HUES6 (cell line): Measurements from ENCODE around the gene FOXO6.
A peak's percentile ranks its signal among the peaks of the same experiment; 100 is the strongest.
"Not testable (repeated sequence)": the region's sequence is repeated elsewhere in the genome, so short reads cannot be mapped to it uniquely, and the experiment has no call there.

Experiments
- H3K27ac ChIP-seq: 2 replicates; pipeline ENCODE4 v1.7.0; 2013; ENCODE audit warnings: low read depth, mild to moderate bottlenecking, low read length, inconsistent platforms
- H3K27me3 ChIP-seq: 2 replicates; pipeline ENCODE4 v1.6.1; 2013; ENCODE audit warnings: low read length; ENCODE audit not compliant: control insufficient read depth, insufficient read depth
- H3K36me3 ChIP-seq: 2 replicates; pipeline ENCODE4 v1.6.1; 2013; ENCODE audit warnings: low read length; ENCODE audit not compliant: control insufficient read depth, insufficient read depth
- H3K4me1 ChIP-seq: 2 replicates; pipeline ENCODE4 v1.6.1; 2013; ENCODE audit warnings: low read length; ENCODE audit not compliant: control insufficient read depth, insufficient read depth
- H3K4me3 ChIP-seq: 2 replicates; pipeline ENCODE4 v1.5.1; 2013; ENCODE audit warnings: low read depth, low read length
- H3K9ac ChIP-seq: one replicate; pipeline ENCODE4 v1.6.1; 2013; ENCODE audit warnings: mild to moderate bottlenecking, low read length
- H3K9me3 ChIP-seq: 2 replicates; pipeline ENCODE4 v1.6.1; 2013; ENCODE audit warnings: low read depth, low read length; ENCODE audit not compliant: control insufficient read depth, insufficient read depth

FOXO6 gene

DNA sequence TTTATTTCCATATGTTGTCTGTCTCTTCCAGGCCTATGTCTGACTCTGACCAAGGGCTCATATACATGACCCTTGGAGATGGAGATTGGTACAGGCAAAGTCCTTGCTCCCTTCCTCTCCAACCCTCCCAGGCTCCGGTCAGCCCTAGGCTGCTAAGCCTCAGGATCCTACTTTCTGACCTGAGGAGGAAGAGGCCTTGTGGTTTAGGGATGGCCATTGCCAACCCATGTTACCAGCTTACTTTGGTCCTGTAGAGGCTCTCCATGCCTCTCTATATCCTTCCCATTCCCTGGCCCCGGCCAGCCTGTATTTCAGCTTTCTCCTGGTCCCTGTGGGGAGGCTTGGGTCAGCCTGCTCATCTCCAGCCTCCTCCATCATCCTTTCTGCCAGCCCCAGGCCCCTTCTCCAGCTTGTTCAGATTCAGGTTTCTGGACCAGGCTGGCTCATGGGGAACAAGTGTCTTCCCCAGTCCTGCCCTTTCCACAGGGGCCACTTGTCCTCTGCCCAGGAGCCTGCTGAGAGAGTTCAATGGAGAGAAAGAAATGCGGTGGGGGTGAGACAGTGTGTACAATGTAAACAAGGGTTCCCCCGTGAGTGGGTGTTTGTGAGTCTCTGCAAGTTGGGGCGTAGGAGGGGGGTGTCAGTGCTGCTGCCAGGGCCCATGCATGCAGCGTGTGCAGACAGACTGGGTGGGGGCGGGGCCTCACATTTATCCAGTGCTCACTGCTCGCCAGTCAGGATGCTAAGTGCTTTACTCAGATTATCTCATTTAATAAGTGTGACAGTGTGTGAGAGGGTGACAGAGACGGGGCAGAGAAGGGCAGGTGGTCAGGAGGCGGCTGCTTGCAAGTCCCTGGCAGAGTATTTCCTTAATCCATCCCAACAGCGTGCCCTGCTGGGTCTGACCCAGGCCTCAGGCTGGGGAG is 31.3 kb upstream of the FOXO6 start:
- no peak overlapping the region for H3K4me3 ChIP-seq
- peaks cover 5% of the 10 kb centered on the region for H3K4me1 ChIP-seq
- H3K9me3 ChIP-seq: no peaks in the 10 kb centered on the region
- H3K9ac ChIP-seq: no peak overlapping the region
- H3K36me3 ChIP-seq: no peaks in the 10 kb centered on the region
- peaks cover 15% of the 10 kb centered on the region; the same call in 1 of the 2 replicates for H3K27me3 ChIP-seq
- no peak overlapping the region for H3K27ac ChIP-seq

DNA sequence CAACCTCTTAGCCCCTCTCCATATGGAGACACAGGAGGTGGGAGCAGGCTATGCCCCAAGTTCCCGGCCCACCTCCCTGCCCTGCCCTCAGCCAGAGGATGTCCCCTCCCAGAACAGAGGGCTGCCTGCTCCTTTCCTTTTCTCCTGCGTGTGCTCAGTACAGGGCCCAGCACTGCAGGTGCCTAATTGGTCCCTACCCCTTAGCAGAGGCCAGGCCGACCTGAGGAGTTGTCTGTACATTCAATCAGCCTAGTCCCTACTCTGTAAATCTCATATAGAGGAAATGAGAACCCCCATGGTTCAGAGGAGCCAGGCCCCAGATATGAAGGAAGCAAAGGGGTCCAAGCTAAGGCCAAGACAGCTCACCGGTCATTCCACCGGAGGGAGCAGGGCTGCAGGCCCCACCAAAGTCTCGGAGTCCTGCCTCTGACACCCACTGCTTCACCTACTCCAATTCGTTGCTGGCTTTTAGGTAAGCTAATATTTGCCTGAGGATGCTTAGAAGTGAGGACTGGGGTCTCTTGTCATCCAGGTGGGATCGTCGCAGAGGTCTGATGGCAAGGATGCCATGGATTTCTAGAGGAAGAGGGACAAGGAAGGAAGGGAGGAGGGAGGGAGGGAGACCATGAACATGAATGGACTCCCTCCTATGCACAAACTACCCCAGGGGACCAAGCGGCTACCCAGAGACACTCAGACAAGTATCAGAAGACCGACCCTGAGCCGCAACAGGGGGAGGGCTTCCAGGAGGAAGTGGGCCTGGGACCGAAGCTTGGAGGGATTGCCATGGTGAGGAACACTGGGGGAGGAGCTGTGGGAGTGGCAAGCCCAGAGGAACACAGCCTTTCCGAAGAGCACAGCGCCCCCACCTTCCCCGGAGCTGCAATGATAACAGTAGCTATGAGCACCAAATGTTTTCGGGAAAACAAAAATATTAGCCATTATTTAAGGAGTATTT is 30.4 kb upstream of the FOXO6 start:
- Histone ChIP-seq H3K4me1 (peaks cover 5% of the 10 kb centered on the region), H3K9ac (no peak overlapping the region), H3K27me3 (peaks cover 15% of the 10 kb centered on the region; the same call in 1 of the 2 replicates), H3K27ac (no peak overlapping the region), H3K36me3 (no peaks in the 10 kb centered on the region), H3K9me3 (no peaks in the 10 kb centered on the region), H3K4me3 (peak overlapping the region; percentile 25; the same call in 1 of the 2 replicates)

DNA sequence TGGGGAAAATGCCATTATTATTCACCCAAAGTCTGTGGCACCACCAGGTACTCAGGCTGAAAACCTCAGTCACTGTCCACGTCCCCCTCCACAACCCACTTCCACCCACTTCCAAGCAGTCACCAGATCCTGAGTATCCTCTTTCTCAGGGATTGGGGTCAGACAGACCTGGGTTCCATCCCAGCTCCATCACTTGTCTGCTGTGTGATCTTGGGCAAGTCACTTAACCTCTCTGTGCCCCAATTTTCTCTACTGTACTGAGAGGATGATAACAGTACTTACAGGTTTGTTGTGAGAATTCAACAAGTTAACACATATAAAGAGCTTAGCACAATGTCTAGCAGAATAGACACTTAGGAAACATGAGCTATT is 29.7 kb upstream of the FOXO6 start:
- no peak overlapping the region for H3K27ac ChIP-seq
- H3K9me3 ChIP-seq: no peaks in the 10 kb centered on the region
- H3K36me3 ChIP-seq: no peaks in the 10 kb centered on the region
- no peak overlapping the region for H3K9ac ChIP-seq
- H3K4me1 ChIP-seq: peaks cover 5% of the 10 kb centered on the region
- H3K4me3 ChIP-seq: no peak overlapping the region
- H3K27me3 ChIP-seq: peaks cover 19% of the 10 kb centered on the region; the same call in 1 of the 2 replicates

DNA sequence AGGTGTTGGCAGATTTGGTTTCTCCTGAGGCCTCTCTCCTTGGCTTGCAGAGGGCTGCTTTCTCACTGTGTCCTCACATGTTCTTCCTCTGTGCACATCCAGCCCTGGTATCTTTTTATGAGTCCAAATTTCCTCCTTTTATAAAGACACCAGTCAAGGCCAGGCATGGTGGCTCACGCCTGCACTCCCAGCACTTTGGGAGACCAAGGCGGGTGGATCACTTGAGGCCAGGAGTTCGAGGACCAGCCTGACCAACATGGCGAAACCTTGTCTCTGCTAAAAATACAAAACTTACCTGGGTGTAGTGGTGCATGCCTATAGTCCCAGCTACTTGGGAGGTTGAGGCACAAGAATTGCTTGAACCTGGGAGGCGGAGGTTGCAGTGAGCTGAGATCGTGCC is 29.1 kb upstream of the FOXO6 start:
- H3K27me3 ChIP-seq: peaks cover 20% of the 10 kb centered on the region; the same call in 1 of the 2 replicates
- H3K9me3 ChIP-seq, H3K9ac ChIP-seq, H3K27ac ChIP-seq, H3K4me3 ChIP-seq, H3K4me1 ChIP-seq, H3K36me3 ChIP-seq: not testable (repeated sequence)

DNA sequence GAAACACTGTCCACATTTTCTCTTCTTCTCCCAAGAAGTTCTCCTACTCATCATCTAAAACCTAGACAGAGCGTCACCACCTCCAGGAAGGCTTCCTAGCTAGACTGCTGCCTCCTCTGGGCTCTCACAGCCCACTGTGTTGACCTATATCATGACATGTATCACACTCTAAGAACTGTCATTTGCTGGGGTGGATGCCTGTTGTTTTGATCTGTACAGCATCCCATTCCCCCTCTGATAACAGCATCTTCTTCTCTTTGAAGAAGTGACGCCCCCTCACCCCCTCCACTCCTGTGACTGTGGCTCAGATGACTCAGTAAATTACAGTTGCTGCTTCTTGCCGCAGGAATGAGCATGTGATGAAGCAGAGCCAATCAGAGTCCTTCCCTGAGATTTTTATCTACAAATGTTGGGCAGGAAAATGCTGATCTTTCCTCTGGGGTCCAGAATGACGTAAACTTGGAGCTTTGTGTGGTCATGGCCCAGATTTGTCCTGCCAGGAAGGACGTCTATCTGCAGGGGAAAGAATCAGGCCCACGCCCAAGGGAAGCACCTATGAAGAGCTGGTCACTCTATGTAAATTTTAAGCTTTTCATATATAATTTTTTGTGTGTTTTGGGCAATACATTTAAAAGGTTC is 28.0 kb upstream of the FOXO6 start:
- peaks cover 5% of the 10 kb centered on the region for H3K4me1 ChIP-seq
- H3K9ac ChIP-seq: no peak overlapping the region
- H3K36me3 ChIP-seq: no peaks in the 10 kb centered on the region
- peaks cover 18% of the 10 kb centered on the region; the same call in 1 of the 2 replicates for H3K27me3 ChIP-seq
- peaks cover 2% of the 10 kb centered on the region; the same call in 1 of the 2 replicates for H3K9me3 ChIP-seq
- no peak overlapping the region for H3K4me3 ChIP-seq
- no peak overlapping the region for H3K27ac ChIP-seq

DNA sequence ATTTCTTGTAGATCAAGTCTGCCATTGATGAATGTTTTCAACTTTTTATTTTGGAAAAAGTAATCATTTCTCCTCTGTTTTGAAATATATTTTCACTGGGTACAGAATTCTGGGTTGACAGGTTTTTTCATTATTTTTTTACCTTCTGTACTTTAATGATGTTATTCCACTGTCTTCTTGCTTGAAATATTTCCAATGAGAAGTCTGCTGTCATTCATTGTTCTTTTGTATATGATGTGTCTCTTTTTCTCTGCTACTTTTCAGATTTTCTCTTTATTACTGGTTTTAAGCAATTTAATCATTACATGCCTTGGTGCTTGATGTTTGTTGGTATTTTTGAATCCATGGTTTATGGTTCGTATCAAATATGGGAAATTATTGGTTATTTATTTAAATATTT is 22.4 kb upstream of the FOXO6 start:
- Histone ChIP-seq H3K4me1 (peaks cover 15% of the 10 kb centered on the region), H3K9me3 (peaks cover 4% of the 10 kb centered on the region; the same call in 1 of the 2 replicates)

DNA sequence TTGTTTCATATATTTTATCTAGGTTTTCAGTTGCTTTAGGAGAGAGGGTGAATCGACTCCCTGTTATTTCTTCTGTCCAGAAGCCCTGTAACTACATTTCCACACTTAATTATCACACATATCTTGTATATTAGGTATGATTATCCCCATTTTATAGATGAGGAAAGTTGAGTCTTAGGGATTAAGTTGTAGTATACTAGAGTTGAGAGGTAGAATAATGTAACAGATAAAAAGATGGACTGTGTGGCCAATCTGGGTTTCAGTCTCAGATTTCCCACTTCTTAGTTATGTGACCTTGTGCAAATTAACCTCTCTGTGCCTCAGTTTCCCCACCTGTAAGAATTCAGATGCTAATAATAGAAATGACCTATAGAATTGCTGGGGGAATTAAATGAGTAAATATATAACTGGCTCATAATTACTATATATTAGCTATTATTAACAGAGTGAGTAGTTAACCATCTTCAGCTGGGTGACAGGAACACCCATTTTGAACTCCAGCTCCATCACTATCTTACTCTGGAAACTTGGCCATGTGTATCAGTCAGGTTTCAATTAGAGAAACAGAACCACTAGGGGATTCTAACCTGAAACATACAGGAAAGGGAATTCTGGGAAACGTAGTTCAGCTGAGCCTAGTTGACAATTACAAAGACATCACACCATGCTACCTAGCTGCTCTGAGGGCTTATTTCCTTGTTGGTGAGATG is 20.4 kb upstream of the FOXO6 start:
- Histone ChIP-seq H3K27ac (no peak overlapping the region), H3K36me3 (no peaks in the 10 kb centered on the region), H3K4me1 (peaks cover 15% of the 10 kb centered on the region), H3K27me3 (peaks cover 70% of the 10 kb centered on the region), H3K4me3 (no peak overlapping the region), H3K9me3 (peaks cover 4% of the 10 kb centered on the region; the same call in 1 of the 2 replicates), H3K9ac (no peak overlapping the region)

More for the DNA sequence above, 22.4 kb upstream of the FOXO6 start:
- Histone ChIP-seq H3K4me3 (no peak overlapping the region), H3K36me3 (no peaks in the 10 kb centered on the region), H3K27ac (no peak overlapping the region), H3K9ac (no peak overlapping the region), H3K27me3 (peaks cover 51% of the 10 kb centered on the region)

DNA sequence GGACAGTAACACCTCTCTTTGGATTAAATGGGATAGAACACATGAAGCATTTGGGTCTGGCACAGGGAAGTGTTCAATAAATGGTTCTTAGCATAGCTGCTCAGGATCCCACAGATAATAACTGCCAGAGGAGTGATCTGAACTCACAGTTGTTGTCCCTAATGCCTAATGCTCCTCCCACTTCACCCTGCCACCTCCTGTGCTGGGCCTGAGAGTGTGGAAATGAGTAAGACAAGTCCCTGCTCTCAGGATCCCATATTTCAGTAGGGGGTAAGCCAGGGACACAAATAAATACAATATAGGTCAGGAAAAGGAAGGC is 19.9 kb upstream of the FOXO6 start:
- Histone ChIP-seq H3K9ac (no peak overlapping the region), H3K9me3 (peaks cover 4% of the 10 kb centered on the region; the same call in 1 of the 2 replicates), H3K27ac (no peak overlapping the region), H3K27me3 (peaks cover 72% of the 10 kb centered on the region), H3K4me3 (no peak overlapping the region), H3K36me3 (no peaks in the 10 kb centered on the region), H3K4me1 (peaks cover 15% of the 10 kb centered on the region)

DNA sequence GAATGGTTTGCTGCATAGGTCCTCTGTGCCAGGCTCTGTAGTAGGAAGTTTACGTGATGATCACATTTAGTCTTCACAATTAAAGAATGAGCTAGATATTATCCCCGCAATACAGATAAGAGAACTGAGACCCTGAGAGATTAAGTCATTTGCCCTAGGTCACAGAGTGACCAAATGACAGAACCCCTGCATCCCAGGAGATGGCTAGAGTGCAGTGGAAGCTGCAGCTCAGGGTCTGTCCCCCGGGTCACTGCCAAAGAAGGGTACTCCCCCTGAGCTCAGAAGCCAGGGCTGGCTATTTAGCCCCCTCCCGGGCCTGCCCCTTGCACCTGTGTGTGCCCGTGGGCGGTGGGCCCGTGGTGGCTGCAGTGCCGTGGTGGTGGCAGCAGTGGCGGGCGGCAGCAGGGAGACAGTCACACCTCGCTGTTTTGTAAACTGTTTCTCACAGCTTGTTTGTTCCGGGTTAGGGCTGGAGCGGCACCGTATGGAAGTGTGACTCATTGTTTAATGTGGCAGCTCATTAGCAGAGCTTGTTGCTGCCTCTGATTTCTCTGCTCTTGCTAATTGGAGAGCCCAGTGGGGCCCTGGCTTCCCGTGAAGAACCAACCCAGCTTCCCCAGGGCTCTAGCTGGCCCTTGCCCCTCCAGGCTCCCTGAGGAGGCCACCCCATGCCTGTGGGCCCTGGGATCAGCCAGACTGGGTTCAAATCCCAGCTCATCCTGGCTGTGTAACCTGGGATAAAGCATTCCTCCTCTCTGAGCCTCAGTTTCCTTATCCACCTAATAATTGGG is 19.3 kb upstream of the FOXO6 start:
- H3K4me1 ChIP-seq: peaks cover 15% of the 10 kb centered on the region
- no peak overlapping the region for H3K4me3 ChIP-seq
- H3K9me3 ChIP-seq: peaks cover 4% of the 10 kb centered on the region; the same call in 1 of the 2 replicates
- peaks cover 78% of the 10 kb centered on the region for H3K27me3 ChIP-seq
- H3K36me3 ChIP-seq: no peaks in the 10 kb centered on the region
- H3K27ac ChIP-seq: no peak overlapping the region
- no peak overlapping the region for H3K9ac ChIP-seq
